K562 (cell line): ENCODE results near the gene TYROBP. TPM values are rescaled to one million over a fixed set of nuclear protein-coding genes. Genes with fewer than 3 reads are reported as not detected.

Experiments
- BRD9 ChIP-seq: fragments of 450-650 bp; IDR thresholded peaks from 2 replicates; pipeline ENCODE4 v1.6.1; 2018; ENCODE audit warnings: low read depth; ENCODE audit not compliant: partially characterized antibody
- CAMTA2 ChIP-seq: fragments of 250-450 bp; sonication (Bioruptor Pico); conservative IDR thresholded peaks from 2 replicates; pipeline ENCODE4 v1.5.1; 2022
- CHD4 ChIP-seq: fragments of 200-600 bp; sonication (generic); IDR thresholded peaks from 3 replicates; pipeline ENCODE4 v1.6.1; 2012; ENCODE audit warnings: low read depth, mild to moderate bottlenecking, mixed read lengths, low read length, inconsistent platforms; ENCODE audit not compliant: insufficient read depth, insufficient replicate concordance, poor library complexity, severe bottlenecking
- EGR1 ChIP-seq: fragments of 450-650 bp; conservative IDR thresholded peaks from 2 replicates; pipeline ENCODE4 v1.6.1; 2017; ENCODE audit warnings: mild to moderate bottlenecking
- KAT2B ChIP-seq: IDR thresholded peaks from one replicate; pipeline ENCODE4 v1.6.1; 2012; ENCODE audit warnings: low read depth, mild to moderate bottlenecking, control low read depth, inconsistent platforms, low read length, moderate library complexity
- KLF13 ChIP-seq: fragments of 450-650 bp; IDR thresholded peaks from 2 replicates; pipeline ENCODE4 v1.6.1; 2016; ENCODE audit warnings: missing genetic modification characterization, low read depth, mild to moderate bottlenecking, missing compliant biosample characterization, moderate library complexity, borderline replicate concordance
- MAFG ChIP-seq: fragments of 450-650 bp; conservative IDR thresholded peaks from 2 replicates; pipeline ENCODE4 v1.6.1; 2016; ENCODE audit warnings: missing genetic modification characterization, missing compliant biosample characterization
- MEIS2 ChIP-seq: fragments of 450-650 bp; IDR thresholded peaks from 2 replicates; pipeline ENCODE4 v1.6.1; 2014; ENCODE audit warnings: mild to moderate bottlenecking; ENCODE audit not compliant: partially characterized antibody
- MITF ChIP-seq: IDR thresholded peaks from 2 replicates; pipeline ENCODE4 v1.6.1; 2014; ENCODE audit warnings: antibody characterized with exemption
- MLX ChIP-seq, 2 experiments: fragments of 450-650 bp in 1 of 2; sonication (generic) in 1 of 2; formaldehyde crosslinking; conservative IDR thresholded peaks; 2 replicates each; pipeline versions ENCODE4 v1.4.0 to v1.8.1; 2020 to 2022; ENCODE audit warnings: mild to moderate bottlenecking in 1 of 2, missing genetic modification reagents in 1 of 2
- MTA1 ChIP-seq: fragments of 450-650 bp; IDR thresholded peaks from 2 replicates; pipeline ENCODE4 v1.6.1; 2017; ENCODE audit warnings: borderline replicate concordance
- MTA3 ChIP-seq: fragments of 450-650 bp; formaldehyde crosslinking; IDR thresholded peaks from 2 replicates; pipeline ENCODE4 v1.6.1; 2017; ENCODE audit warnings: mild to moderate bottlenecking, borderline replicate concordance
- NFATC3 ChIP-seq: fragments of 450-650 bp; IDR thresholded peaks from 2 replicates; pipeline ENCODE4 v1.6.1; 2017; ENCODE audit warnings: mild to moderate bottlenecking
- NFIX ChIP-seq: fragments of 250-450 bp; sonication (Bioruptor Pico); IDR thresholded peaks from 2 replicates; pipeline ENCODE4 v1.4.0; 2020; ENCODE audit warnings: low read depth, mild to moderate bottlenecking, moderate library complexity
- POLR2A ChIP-seq: fragments of 450-650 bp; conservative IDR thresholded peaks from 2 replicates; pipeline ENCODE4 v1.6.1; 2016
- RBM25 ChIP-seq: fragments of 200-400 bp; formaldehyde crosslinking; IDR thresholded peaks from 2 replicates; pipeline ENCODE4 v1.6.1; 2018; ENCODE audit warnings: low read length, low read depth, moderate library complexity; ENCODE audit not compliant: severe bottlenecking
- SNRNP70 ChIP-seq: fragments of 200-400 bp; formaldehyde crosslinking; optimal IDR thresholded peaks from 2 replicates; pipeline ENCODE3; 2017; ENCODE audit warnings: low read depth, low read length
- TRIM25 ChIP-seq: fragments of 450-650 bp; IDR thresholded peaks from 2 replicates; pipeline ENCODE4 v1.7.0; 2016; ENCODE audit warnings: borderline replicate concordance
- TSC22D4 ChIP-seq: fragments of 450-650 bp; IDR thresholded peaks from 2 replicates; pipeline ENCODE4 v1.6.1; 2016; ENCODE audit warnings: missing genetic modification characterization, missing biosample characterization, control low read depth
- ZBTB1 ChIP-seq: sonication (generic); formaldehyde crosslinking; IDR thresholded peaks from 2 replicates; pipeline ENCODE4 v1.8.1; 2023; ENCODE audit warnings: missing genetic modification reagents, low read depth, mild to moderate bottlenecking, borderline replicate concordance
- ZC3H11A ChIP-seq: IDR thresholded peaks from 2 replicates; pipeline ENCODE4 v1.6.1; 2012; ENCODE audit warnings: low read depth, low read length, improper control_type of control experiment
- ZNF253 ChIP-seq: fragments of 250-450 bp; sonication (Bioruptor Pico); conservative IDR thresholded peaks from 2 replicates; pipeline ENCODE4 v1.6.1; 2021; ENCODE audit warnings: mild to moderate bottlenecking
- ZNF639 ChIP-seq, 2 experiments: fragments of 200-800 bp in 1 of 2; sonication (Bioruptor generic) in 1 of 2; sonication (generic) in 1 of 2; formaldehyde crosslinking in 1 of 2; IDR thresholded peaks in 1 of 2; conservative IDR thresholded peaks in 1 of 2; 2 replicates each; pipeline versions ENCODE4 v1.5.0 to v1.6.1; 2016 to 2020; ENCODE audit warnings: missing compliant biosample characterization in 1 of 2, missing genetic modification characterization in 1 of 2, missing genetic modification reagents in 1 of 2
- ZNF717 ChIP-seq: fragments of 250-450 bp; sonication (Bioruptor Pico); IDR thresholded peaks from 2 replicates; pipeline ENCODE4 v1.5.0; 2021
- ZNF79 ChIP-seq: fragments of 250-450 bp; sonication (Bioruptor Pico); IDR thresholded peaks from 2 replicates; pipeline ENCODE4 v1.4.0; 2020; ENCODE audit warnings: low read depth, mild to moderate bottlenecking, moderate library complexity
- polyA plus RNA-seq, 8 experiments: library from polyadenylated mRNA; depleted of rRNA in 4 of 8; stranded (reverse) in 5 of 8; unstranded in 3 of 8; fragments of >200 nt; fragmentation: Nextera tagmentation in 2 of 8; fragmentation: Illumina TruSeq in 1 of 8; extraction: Ambion mirVana in 2 of 8; extraction: Trizol in 1 of 8; gene quantifications; 2 replicates each; pipeline versions ENCODE4 v1.2.1 to v1.2.3, GENCODE V29; 2011 to 2014; ENCODE audit warnings: inconsistent platforms in 1 of 8, missing spikeins in 1 of 8
- total RNA-seq, 7 experiments: library from RNA; depleted of rRNA in 6 of 7; stranded (reverse); fragments of >200 nt in 6 of 7; fragmentation: Illumina TruSeq in 2 of 7; extraction: Trizol in 2 of 7; gene quantifications; 2 replicates each; pipeline versions ENCODE4 v1.2.1 to v1.2.3, GENCODE V29; 2011 to 2021; ENCODE audit warnings: low replicate concordance in 1 of 7

The TYROBP gene
- total and polyA plus RNA-seq, 9 of the 15 experiments (the other 6 are each of a cell fraction or from before 2014, with no cell fraction given) = 0.72 to 8.2 (median 2.4) TPM

GRCh38 chr19:35879770-35880317 is 28.3 kb downstream of the TYROBP start (continued):
- TF ChIP-seq ZNF639 (CRISPR knock-in tag; conservative IDR thresholded peaks at IDR 0.05 in 1 of 2, IDR thresholded peaks at IDR 0.05 in 1 of 2) = no peak
- no peak for TF ChIP-seq ZNF79 (CRISPR knock-in tag)
- TF ChIP-seq MTA1 = no peak
- TF ChIP-seq SNRNP70 = no peak
- TF ChIP-seq POLR2A = no peak
- TF ChIP-seq MAFG (tag) = peak; percentile 62
- no peak for TF ChIP-seq NFATC3
- no peak for TF ChIP-seq BRD9
- TF ChIP-seq MTA3 = peak; percentile 27; the same call in 1 of the 2 replicates
- TF ChIP-seq ZNF253 = no peak
- no peak for TF ChIP-seq MLX (CRISPR knock-in tag; conservative IDR thresholded peaks at IDR 0.05)
- peak; percentile 31 for TF ChIP-seq MEIS2
- peak; percentile 29; the same call in 1 of the 2 replicates for TF ChIP-seq EGR1
- no peak; the same call in 1 of the 2 replicates for TF ChIP-seq ZBTB1 (CRISPR knock-in tag)
- no peak for TF ChIP-seq CHD4
- TF ChIP-seq KAT2B = no peak
- TF ChIP-seq TSC22D4 (tag) = no peak
- no peak for TF ChIP-seq NFIX (CRISPR knock-in tag)
- TF ChIP-seq ZNF717 (CRISPR knock-in tag) = no peak
- no peak for TF ChIP-seq RBM25
- TF ChIP-seq TRIM25 = no peak
- no peak for TF ChIP-seq ZC3H11A
- TF ChIP-seq KLF13 (tag) = peak; percentile 51; the same call in 1 of the 2 replicates
- no peak for TF ChIP-seq MITF
- TF ChIP-seq CAMTA2 (CRISPR knock-in tag) = no peak
